ENCODE results near the gene MBOAT2.

DNA sequence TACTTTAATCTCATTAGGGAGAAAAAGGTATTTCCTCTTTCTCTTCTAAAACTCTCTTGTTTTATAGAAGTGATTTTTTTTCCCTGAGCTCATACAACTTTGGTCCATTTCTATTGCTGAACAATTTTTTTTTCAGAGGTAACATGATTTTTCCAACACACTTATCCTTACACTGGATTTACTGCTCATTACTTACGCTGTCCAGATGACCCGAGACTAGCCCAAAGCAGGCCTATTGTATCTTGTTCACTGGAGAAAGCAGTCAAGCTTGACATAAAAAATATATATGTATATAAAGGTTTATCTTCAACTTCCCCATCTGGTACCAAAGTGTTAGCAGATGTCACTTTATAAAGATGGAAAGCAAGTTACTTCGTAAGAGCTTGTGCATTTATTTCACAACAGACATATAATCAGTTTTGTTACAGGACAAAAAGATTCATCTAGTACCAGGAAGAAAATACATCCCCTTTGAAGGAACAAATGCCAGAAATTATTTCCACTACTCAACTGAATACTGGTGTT lies 95.7 kb downstream of the MBOAT2 start:
- TF ChIP-seq, protein P1, sequence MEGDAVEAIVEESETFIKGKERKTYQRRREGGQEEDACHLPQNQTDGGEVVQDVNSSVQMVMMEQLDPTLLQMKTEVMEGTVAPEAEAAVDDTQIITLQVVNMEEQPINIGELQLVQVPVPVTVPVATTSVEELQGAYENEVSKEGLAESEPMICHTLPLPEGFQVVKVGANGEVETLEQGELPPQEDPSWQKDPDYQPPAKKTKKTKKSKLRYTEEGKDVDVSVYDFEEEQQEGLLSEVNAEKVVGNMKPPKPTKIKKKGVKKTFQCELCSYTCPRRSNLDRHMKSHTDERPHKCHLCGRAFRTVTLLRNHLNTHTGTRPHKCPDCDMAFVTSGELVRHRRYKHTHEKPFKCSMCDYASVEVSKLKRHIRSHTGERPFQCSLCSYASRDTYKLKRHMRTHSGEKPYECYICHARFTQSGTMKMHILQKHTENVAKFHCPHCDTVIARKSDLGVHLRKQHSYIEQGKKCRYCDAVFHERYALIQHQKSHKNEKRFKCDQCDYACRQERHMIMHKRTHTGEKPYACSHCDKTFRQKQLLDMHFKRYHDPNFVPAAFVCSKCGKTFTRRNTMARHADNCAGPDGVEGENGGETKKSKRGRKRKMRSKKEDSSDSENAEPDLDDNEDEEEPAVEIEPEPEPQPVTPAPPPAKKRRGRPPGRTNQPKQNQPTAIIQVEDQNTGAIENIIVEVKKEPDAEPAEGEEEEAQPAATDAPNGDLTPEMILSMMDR (IDR thresholded peaks at IDR 0.05): no peak
- no peak for TF ChIP-seq POLR2A (IDR thresholded peaks at IDR 0.05)

All from body of pancreas (tissue), 4 donors.